Transverse colon (tissue), 3 donors: ENCODE results near the gene ARL14.

Experiments
- POLR2A ChIP-seq: fragments of 450-650 bp; IDR thresholded peaks from one replicate; pipeline ENCODE4 v1.6.1; 2016; ENCODE audit warnings: antibody characterized with exemption, mild to moderate bottlenecking, moderate library complexity
- TF ChIP-seq, protein P1 (sequence below), 5 experiments: fragments of 200-600 bp in 3 of 5; fragments of 450-650 bp in 2 of 5; sonication (generic) in 3 of 5; IDR thresholded peaks; 1 replicate in 2 of 5; 2 replicates in 3 of 5; pipeline ENCODE4 v1.5.1; 2016 to 2017; ENCODE audit warnings: antibody characterized with exemption in 5 of 5, inconsistent platforms in 3 of 5, mild to moderate bottlenecking in 2 of 5, moderate library complexity in 1 of 5

GRCh38 chr3:160691962-160692361 lies 15.0 kb downstream of the ARL14 start:
- no peak for TF ChIP-seq POLR2A
- TF ChIP-seq, protein P1, sequence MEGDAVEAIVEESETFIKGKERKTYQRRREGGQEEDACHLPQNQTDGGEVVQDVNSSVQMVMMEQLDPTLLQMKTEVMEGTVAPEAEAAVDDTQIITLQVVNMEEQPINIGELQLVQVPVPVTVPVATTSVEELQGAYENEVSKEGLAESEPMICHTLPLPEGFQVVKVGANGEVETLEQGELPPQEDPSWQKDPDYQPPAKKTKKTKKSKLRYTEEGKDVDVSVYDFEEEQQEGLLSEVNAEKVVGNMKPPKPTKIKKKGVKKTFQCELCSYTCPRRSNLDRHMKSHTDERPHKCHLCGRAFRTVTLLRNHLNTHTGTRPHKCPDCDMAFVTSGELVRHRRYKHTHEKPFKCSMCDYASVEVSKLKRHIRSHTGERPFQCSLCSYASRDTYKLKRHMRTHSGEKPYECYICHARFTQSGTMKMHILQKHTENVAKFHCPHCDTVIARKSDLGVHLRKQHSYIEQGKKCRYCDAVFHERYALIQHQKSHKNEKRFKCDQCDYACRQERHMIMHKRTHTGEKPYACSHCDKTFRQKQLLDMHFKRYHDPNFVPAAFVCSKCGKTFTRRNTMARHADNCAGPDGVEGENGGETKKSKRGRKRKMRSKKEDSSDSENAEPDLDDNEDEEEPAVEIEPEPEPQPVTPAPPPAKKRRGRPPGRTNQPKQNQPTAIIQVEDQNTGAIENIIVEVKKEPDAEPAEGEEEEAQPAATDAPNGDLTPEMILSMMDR (IDR thresholded peaks at IDR 0.05): no peak
